ENCODE data around the gene MSX2.

DNA sequence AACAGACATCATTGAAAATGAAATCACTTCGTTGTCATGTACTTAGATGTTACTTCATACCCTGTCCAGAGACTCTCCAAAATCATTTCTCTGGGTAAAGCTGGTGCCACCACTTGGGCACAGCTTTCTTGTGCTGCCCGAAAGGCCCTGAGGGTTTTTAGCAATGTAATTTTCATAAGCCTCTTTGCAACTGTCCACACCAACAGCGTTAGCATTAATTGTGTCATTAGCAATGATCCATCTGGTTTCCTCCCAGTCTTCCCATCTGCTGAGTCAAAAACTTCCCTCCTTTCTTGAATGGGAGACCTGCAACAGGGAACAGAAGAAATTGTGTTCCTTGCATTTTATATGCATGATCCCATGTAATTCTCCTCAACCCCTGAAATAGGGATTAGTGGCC is 8.6 kb upstream of the MSX2 start:
- TF ChIP-seq CTCF (IDR thresholded peaks at IDR 0.05 in 2 of 3, conservative IDR thresholded peaks at IDR 0.05 in 1 of 3; ENCODE audit: borderline replicate concordance in 1 of 3, insufficient read depth in 1 of 3, low read depth in 2 of 3, low read length in 2 of 3): no peak
- no peak for TF ChIP-seq SIN3A (IDR thresholded peaks at IDR 0.05; ENCODE audit: low read depth)
- TF ChIP-seq ZNF274 (IDR thresholded peaks at IDR 0.05; ENCODE audit: low read depth, low read length): no peak
- no peak for TF ChIP-seq SP1 (IDR thresholded peaks at IDR 0.05; ENCODE audit: low read depth)
